ENCODE results near the gene ARPC5L. TPM values are rescaled to one million over a fixed set of nuclear protein-coding genes. Genes with fewer than 3 reads are reported as not detected.
A peak's percentile ranks its signal among the peaks of the same experiment; 100 is the strongest.

ARPC5L gene
- total and polyA plus RNA-seq, 2 of the 13 experiments (the other 11 are each of a cell fraction or from before 2014, with no cell fraction given): 29.9 to 33.8 TPM

DNA sequence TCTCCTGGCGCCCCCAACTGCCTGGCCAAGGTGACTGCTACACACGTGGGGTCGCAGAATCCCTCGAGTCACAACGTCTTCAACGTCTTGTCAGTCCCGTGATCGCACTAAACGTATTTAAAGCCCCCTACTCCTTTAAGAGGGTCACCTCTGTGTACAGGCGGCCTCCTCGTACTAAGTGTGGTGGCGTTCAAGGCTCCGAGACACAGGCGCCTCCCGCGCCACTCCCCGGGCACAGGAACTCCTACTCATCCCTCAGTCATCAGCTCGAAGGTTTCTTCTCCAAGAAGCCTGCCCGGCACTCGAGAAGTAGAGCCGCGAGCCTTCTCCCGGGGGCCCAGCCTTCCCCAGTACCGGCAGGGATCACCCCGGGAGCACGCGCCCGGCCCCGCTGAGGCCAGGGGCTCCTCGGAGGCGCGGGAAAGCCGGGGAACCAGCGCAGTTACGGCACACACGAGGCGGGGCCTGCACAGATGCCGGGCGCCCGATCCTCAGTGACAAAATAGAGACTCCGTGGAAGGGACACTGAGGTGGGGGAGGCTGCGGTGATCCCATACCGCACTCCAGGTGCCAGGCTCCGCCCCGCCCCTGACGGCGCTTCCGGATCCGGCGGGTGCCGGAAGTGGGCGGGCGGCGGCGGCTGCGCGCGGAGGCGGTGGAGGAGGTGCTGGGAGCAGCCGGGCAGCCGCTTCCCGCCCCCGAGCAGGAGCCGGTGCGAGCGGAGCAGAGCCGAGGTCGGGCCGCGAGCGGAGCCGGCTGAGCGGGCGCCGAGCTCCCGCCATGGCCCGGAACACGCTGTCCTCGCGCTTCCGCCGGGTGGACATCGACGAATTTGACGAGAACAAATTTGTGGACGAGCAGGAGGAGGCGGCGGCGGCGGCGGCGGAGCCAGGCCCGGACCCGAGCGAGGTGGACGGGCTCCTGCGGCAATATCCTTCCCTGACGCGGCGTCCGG, 6.9 kb downstream of the ARPC5L start (continued):
- TF ChIP-seq, protein P1, sequence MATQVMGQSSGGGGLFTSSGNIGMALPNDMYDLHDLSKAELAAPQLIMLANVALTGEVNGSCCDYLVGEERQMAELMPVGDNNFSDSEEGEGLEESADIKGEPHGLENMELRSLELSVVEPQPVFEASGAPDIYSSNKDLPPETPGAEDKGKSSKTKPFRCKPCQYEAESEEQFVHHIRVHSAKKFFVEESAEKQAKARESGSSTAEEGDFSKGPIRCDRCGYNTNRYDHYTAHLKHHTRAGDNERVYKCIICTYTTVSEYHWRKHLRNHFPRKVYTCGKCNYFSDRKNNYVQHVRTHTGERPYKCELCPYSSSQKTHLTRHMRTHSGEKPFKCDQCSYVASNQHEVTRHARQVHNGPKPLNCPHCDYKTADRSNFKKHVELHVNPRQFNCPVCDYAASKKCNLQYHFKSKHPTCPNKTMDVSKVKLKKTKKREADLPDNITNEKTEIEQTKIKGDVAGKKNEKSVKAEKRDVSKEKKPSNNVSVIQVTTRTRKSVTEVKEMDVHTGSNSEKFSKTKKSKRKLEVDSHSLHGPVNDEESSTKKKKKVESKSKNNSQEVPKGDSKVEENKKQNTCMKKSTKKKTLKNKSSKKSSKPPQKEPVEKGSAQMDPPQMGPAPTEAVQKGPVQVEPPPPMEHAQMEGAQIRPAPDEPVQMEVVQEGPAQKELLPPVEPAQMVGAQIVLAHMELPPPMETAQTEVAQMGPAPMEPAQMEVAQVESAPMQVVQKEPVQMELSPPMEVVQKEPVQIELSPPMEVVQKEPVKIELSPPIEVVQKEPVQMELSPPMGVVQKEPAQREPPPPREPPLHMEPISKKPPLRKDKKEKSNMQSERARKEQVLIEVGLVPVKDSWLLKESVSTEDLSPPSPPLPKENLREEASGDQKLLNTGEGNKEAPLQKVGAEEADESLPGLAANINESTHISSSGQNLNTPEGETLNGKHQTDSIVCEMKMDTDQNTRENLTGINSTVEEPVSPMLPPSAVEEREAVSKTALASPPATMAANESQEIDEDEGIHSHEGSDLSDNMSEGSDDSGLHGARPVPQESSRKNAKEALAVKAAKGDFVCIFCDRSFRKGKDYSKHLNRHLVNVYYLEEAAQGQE (IDR thresholded peaks at IDR 0.05; ENCODE audit: borderline replicate concordance in 1 of 2, low read depth in 1 of 2, low read length in 2 of 2): peak in 1 of 2 experiments; percentile 42; a peak in 1 of 4 replicates
- TF ChIP-seq PHF21A (CRISPR knock-in tag; IDR thresholded peaks at IDR 0.05) (no peak), NFE2 (CRISPR knock-in tag; IDR thresholded peaks at IDR 0.05) (no peak), RFXANK (CRISPR knock-in tag; IDR thresholded peaks at IDR 0.05) (0 out of 2 replicates have a peak, but pooled peaks have one; percentile 30), ZNF382 (CRISPR knock-in tag; IDR thresholded peaks at IDR 0.05; ENCODE audit: borderline replicate concordance) (no peak), ZNF709 (CRISPR knock-in tag; IDR thresholded peaks at IDR 0.05) (peak; percentile 27; the same call in 1 of the 2 replicates), ZNF720 (CRISPR knock-in tag; IDR thresholded peaks at IDR 0.05) (no peak), HOXA3 (CRISPR knock-in tag; IDR thresholded peaks at IDR 0.05) (peak; percentile 71), ATF1 (CRISPR knock-in tag; IDR thresholded peaks at IDR 0.05) (no peak), SMC3 (IDR thresholded peaks at IDR 0.05; ENCODE audit: low read length) (no peak), TCF7 (IDR thresholded peaks at IDR 0.05; ENCODE audit: low read depth) (no peak), RBFOX2 (IDR thresholded peaks at IDR 0.05; ENCODE audit: low read depth, low read length) (peak; percentile 96), ZNF160 (CRISPR knock-in tag; IDR thresholded peaks at IDR 0.05) (peak; percentile 57; the same call in 1 of the 2 replicates), THYN1 (CRISPR knock-in tag; IDR thresholded peaks at IDR 0.05; ENCODE audit: borderline replicate concordance, low read depth) (no peak), SUZ12 (IDR thresholded peaks at IDR 0.05; ENCODE audit: low read depth, low read length) (no peak), PITX1 (CRISPR knock-in tag; IDR thresholded peaks at IDR 0.05) (no peak), GZF1 (CRISPR knock-in tag; IDR thresholded peaks at IDR 0.05) (no peak), SNAI1 (CRISPR knock-in tag; IDR thresholded peaks at IDR 0.05; ENCODE audit: borderline replicate concordance) (no peak), SMYD3 (CRISPR knock-in tag; IDR thresholded peaks at IDR 0.05) (no peak), ELF4 (CRISPR knock-in tag; IDR thresholded peaks at IDR 0.05; ENCODE audit: borderline replicate concordance) (no peak)
- TF ChIP-seq, protein P2, sequence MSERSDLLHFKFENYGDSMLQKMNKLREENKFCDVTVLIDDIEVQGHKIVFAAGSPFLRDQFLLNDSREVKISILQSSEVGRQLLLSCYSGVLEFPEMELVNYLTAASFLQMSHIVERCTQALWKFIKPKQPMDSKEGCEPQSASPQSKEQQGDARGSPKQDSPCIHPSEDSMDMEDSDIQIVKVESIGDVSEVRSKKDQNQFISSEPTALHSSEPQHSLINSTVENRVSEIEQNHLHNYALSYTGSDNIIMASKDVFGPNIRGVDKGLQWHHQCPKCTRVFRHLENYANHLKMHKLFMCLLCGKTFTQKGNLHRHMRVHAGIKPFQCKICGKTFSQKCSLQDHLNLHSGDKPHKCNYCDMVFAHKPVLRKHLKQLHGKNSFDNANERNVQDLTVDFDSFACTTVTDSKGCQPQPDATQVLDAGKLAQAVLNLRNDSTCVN (CRISPR knock-in tag; IDR thresholded peaks at IDR 0.05; ENCODE audit: borderline replicate concordance): peak; percentile 38; the same call in 1 of the 2 replicates
- TF ChIP-seq, protein P3, sequence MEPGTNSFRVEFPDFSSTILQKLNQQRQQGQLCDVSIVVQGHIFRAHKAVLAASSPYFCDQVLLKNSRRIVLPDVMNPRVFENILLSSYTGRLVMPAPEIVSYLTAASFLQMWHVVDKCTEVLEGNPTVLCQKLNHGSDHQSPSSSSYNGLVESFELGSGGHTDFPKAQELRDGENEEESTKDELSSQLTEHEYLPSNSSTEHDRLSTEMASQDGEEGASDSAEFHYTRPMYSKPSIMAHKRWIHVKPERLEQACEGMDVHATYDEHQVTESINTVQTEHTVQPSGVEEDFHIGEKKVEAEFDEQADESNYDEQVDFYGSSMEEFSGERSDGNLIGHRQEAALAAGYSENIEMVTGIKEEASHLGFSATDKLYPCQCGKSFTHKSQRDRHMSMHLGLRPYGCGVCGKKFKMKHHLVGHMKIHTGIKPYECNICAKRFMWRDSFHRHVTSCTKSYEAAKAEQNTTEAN (CRISPR knock-in tag; conservative IDR thresholded peaks at IDR 0.05): no peak
- TF ChIP-seq, protein P4, sequence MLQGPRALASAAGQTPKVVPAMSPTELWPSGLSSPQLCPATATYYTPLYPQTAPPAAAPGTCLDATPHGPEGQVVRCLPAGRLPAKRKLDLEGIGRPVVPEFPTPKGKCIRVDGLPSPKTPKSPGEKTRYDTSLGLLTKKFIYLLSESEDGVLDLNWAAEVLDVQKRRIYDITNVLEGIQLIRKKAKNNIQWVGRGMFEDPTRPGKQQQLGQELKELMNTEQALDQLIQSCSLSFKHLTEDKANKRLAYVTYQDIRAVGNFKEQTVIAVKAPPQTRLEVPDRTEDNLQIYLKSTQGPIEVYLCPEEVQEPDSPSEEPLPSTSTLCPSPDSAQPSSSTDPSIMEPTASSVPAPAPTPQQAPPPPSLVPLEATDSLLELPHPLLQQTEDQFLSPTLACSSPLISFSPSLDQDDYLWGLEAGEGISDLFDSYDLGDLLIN (CRISPR knock-in tag; IDR thresholded peaks at IDR 0.05; ENCODE audit: borderline replicate concordance): no peak
